KBM-7 (cell line): Measurements from ENCODE around the gene ZCCHC7.
"Not testable (repeated sequence)": the region's sequence is repeated elsewhere in the genome, so short reads cannot be mapped to it uniquely, and the experiment has no call there.

Source experiments
- DNase-seq: peaks from one replicate; pipeline ENCODE4 v3.0.0-alpha.2; 2015
- in situ Hi-C: fragments of 300-500 bp; cut with MboI; formaldehyde crosslinking; loops from 2 replicates; pipeline ENCODE4 v1.14.3; 2020; ENCODE audit warnings: low sequenced_read_pairs, low pct_unique_long_range_greater_than_20kb, mixed read lengths

Gene ZCCHC7

DNA sequence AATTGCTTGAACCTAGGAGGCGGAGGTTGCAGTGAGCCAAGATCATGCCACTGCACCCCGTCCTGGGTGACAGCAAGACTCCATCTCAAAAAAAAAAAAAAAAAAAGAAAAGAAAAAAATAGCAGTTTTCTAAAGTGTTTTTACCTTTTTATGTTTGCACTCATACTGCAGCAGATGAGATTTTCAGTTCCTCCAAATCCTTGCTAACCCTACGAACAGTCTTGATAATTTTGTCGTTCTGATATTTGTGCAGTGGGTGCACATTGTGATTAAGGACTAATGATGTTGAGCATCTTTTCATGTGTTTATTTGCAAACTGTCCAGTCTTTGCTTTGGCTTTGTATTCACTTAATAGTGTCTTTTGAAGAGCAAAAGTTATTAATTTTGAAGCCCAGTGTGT lies 42.9 kb downstream of the ZCCHC7 start:
- DNase-seq, result no peak
- in situ Hi-C loops, result no loop called here

- DNase-seq, in situ Hi-C loops: not testable (repeated sequence)
These were observed 44.0 kb downstream of the ZCCHC7 start for GRCh38 chr9:37164335-37164734.

GRCh38 chr9:37165644-37166043 lies 45.3 kb downstream of the ZCCHC7 start:
- no peak for DNase-seq
- in situ Hi-C loops, result no loop called here

- in situ Hi-C loops, result no loop called here
- no peak for DNase-seq
These were observed 47.2 kb downstream of the ZCCHC7 start for GRCh38 chr9:37167456-37168047.

GRCh38 chr9:37172557-37172956 lies 52.2 kb downstream of the ZCCHC7 start:
- in situ Hi-C loops, result no loop called here
- DNase-seq, result no peak

GRCh38 chr9:37174247-37174646 lies 53.9 kb downstream of the ZCCHC7 start:
- no peak for DNase-seq
- in situ Hi-C loops, result no loop called here

DNA sequence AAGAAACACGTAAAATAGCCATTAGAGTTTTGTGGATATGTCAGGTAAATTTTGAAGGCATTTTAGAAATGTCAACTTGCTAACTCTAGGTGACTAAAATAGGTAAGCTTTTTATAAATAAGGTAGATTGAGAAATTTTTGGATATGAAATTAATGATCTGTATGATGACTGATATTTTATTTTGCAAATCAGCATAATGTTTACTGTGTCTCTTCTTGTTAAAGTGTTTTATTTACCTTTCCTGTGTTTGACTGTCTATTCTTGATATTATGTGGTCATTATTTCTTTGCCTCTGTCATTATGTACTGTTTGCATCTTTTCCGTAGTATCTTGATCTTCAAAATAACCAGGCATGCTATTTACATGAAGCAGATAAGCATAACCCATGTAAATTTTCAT lies 58.4 kb downstream of the ZCCHC7 start:
- in situ Hi-C loops, result no loop called here
- DNase-seq, result no peak

GRCh38 chr9:37179576-37179975 lies 59.2 kb downstream of the ZCCHC7 start:
- in situ Hi-C loops, result no loop called here
- DNase-seq, result no peak

DNA sequence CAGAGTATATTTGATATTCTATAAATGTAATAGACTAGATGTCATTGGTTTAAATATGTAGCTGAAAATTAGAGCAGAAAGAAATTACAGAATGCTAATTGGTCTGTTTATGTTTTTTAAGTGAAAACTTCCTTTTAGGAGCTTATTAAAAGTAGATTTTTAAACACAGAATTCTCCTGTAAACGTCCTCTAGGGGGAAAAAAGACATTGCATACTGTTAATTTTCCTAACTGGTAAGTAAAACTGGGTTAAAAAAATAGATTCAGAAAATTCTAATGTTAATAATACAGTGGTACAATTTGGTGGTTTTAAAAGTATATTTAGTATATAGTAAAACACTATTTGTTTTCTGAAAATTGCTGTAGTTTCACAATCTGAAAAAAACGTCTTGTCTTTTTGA lies 59.8 kb downstream of the ZCCHC7 start:
- in situ Hi-C loops, result no loop called here
- no peak for DNase-seq

GRCh38 chr9:37182718-37183117 lies 62.3 kb downstream of the ZCCHC7 start:
- no peak for DNase-seq
- in situ Hi-C loops, result no loop called here

DNA sequence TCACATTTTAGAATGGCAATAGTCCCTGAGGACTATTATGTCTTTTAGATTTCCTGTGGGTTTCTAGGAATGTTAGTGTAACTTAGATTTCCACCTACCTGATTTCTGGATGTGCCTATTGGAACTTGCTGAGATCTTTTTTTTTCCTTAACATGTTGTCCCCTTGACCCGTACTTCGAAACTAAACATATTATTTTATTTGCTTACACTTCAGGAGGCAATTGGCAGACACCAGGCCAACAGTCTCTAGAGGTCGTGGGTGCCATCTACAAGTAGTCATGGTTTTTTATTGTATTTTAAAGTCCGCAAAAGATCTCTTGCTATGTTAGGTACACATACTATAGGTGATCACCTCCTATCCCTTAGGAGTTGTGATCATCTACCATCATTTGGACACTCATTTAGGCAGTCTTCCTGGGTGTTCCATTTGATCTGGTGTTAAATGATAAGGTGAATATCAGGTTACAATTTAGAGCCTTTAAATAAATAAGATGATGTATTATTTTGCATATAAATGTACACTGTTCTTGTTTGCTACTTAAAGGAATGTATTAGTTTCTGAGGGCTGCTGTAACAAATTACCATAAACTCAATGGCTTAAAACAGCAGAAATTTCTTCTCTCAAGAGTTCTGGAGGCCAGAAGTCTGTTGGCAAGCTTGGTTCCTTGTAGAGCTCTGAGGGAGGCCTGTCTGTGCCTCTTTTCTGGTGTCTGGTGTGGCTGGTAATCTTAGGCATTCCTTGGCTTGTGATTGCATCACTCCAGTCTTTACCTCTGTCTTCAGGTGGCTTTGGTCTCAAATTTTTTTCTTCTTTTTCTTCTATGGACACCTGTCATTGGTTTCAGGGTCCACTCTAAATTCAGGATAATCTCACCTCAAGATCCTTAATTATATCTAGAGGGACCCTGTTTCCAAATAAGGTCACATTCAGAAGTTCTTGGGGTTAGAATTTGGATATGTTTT lies 64.8 kb downstream of the ZCCHC7 start:
- no peak for DNase-seq
- in situ Hi-C loops, result no loop called here

DNA sequence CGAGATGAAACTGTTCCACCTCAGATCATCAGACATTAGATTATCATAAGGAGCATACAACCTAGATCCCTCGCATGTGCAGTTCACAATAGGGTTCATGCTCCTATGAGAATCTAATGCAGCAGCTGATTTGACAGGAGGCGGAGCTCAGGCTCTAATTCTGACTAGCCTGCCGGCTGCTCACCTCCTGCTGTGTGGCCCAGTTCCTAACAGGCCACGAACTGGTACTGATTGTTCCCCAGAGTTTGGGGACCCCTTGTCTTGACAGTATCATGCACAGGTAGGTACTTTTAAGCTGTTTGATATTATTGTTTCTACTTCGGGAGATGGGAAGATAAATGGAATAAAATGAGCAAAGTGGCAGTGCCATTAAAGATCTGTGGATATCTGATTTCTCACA lies 66.9 kb downstream of the ZCCHC7 start:
- in situ Hi-C loops, result no loop called here
- DNase-seq, result no peak

- peak; percentile 38 for DNase-seq
- in situ Hi-C loops, result no loop called here
These were observed 67.5 kb downstream of the ZCCHC7 start for GRCh38 chr9:37187713-37188439.

DNA sequence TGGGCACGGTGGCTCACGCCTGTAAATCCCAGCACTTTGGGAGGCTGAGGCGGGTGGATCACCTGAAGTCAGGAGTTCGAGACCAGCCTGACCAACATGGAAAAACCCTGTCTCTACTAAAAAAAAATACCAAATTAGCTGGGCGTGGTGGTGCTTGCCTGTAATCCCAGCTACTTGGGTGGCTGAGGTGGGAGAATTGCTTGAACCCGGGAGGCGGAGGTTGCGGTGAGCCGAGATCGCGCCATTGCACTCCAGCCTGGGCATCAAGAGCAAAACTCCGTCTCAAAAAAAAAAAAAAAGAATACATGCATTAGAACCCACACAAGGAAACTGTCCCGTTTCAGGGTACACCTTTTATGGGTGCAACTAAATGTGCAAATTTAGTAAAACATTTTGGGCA lies 70.4 kb downstream of the ZCCHC7 start:
- in situ Hi-C loops, result not testable (repeated sequence)

DNA sequence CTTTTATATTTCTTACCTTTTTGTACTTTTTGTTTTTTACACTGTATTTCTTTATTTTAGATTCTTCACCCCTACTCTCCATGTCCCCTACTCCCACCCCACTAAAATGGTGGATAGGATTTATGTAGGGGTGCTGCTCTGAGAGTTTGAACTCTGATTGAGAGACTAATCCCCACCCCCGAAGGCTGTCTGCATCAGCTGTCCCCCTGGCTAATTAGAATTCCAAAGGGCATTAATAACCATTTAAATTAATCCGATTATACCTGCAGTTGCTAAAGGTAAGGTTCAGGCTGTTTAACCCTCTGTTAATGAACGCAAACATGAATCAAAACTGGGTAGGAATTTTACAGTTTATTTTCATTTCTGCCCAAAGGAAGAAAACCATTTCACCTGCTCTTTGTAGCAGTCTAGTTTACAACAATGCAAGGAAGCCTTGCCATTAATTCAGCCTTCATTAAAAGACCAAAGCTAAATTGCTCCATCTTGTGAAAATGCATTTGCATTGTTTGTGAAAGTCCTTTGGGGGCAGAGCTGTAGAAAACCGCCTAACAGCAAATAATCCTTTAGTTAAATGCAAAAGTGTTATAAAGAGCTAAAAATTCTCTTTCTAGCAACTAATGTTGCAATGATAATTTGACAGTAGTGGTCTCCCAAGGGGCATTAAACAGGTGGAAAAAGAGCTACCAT lies 71.2 kb downstream of the ZCCHC7 start:
- in situ Hi-C loops, result no loop called here
- DNase-seq, result no peak

More for the DNA sequence above, 70.4 kb downstream of the ZCCHC7 start:
- DNase-seq, result not testable (repeated sequence)

DNA sequence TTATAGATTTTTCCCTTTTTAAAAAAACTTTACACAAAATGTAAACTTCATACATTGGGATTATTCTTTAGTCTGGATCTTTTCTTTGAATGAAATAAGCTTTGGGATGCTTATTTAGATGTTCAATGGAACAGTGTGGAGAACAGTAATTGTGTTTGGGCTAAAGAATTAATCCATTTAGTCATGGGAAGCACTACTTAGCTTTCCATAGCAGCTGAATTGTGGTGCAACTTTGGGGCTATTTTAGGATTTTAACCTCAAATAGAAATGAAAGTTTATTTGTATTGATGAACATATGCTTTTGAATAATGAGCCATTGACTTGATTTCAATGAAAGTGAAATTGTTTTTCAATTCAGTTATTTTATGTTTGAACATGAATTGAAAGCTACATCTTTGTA lies 72.4 kb downstream of the ZCCHC7 start:
- DNase-seq, result no peak
- in situ Hi-C loops, result no loop called here

- DNase-seq, result peak; percentile 90
These were observed 77.0 kb downstream of the ZCCHC7 start for GRCh38 chr9:37197158-37198038.

GRCh38 chr9:37198039-37198729 lies 77.8 kb downstream of the ZCCHC7 start:
- in situ Hi-C loops, result no loop called here
- peak; percentile 78 for DNase-seq

More at GRCh38 chr9:37197158-37198038, 77.0 kb downstream of the ZCCHC7 start:
- in situ Hi-C loops, result no loop called here
